ENCODE results near the gene TEX19.

The TEX19 gene

GRCh38 chr17:82382933-82383255 is 23.8 kb downstream of the TEX19 start:
- CTCF ChIA-PET: interaction anchor here (1.4 kb wide), 1 partner anchor 13 kb away, joined by 3 read pairs; no protein-coding TSS in a partner anchor
- TF ChIP-seq, protein P1, sequence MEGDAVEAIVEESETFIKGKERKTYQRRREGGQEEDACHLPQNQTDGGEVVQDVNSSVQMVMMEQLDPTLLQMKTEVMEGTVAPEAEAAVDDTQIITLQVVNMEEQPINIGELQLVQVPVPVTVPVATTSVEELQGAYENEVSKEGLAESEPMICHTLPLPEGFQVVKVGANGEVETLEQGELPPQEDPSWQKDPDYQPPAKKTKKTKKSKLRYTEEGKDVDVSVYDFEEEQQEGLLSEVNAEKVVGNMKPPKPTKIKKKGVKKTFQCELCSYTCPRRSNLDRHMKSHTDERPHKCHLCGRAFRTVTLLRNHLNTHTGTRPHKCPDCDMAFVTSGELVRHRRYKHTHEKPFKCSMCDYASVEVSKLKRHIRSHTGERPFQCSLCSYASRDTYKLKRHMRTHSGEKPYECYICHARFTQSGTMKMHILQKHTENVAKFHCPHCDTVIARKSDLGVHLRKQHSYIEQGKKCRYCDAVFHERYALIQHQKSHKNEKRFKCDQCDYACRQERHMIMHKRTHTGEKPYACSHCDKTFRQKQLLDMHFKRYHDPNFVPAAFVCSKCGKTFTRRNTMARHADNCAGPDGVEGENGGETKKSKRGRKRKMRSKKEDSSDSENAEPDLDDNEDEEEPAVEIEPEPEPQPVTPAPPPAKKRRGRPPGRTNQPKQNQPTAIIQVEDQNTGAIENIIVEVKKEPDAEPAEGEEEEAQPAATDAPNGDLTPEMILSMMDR (IDR thresholded peaks at IDR 0.05; ENCODE audit: insufficient read depth, low read length, missing control alignments): no peak
- DNase-seq (ENCODE audit: low read depth, low spot score): no peak
- POLR2A ChIA-PET: no interaction called here
- no peak overlapping the region for H3K4me3 ChIP-seq (ENCODE audit: low read depth, low read length)

DNA sequence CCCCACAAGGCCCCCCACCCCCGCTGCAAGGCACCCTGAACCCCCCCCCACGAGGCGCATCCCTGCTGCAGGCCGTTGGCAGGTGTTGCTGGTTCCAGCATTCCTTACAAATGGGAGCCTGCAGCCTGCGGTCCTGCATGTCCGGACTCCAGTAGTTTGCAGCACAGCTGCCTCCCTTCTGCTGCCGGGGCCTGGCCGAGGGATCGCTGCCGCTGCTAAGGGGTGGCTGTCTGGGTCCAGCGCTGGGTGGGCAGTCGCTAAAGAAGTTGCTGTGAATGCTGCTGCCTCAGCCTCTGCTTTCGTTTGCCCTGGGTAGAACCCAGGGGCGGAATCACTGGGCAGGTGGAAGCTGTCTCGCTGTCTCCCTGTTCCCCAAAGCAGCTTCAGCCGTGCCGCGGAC is 24.4 kb downstream of the TEX19 start:
- ChIA-PET CTCF (interaction anchor here (1.4 to 1.9 kb wide), 2 partner anchors 13 to 27 kb away, joined by 3 to 5 read pairs; no protein-coding TSS in a partner anchor), POLR2A (no interaction called here)
- no peak for DNase-seq (ENCODE audit: low read depth, low spot score)
- TF ChIP-seq, protein P1 (IDR thresholded peaks at IDR 0.05; ENCODE audit: insufficient read depth, low read length, missing control alignments): no peak
- H3K4me3 ChIP-seq (ENCODE audit: low read depth, low read length): no peak overlapping the region

DNA sequence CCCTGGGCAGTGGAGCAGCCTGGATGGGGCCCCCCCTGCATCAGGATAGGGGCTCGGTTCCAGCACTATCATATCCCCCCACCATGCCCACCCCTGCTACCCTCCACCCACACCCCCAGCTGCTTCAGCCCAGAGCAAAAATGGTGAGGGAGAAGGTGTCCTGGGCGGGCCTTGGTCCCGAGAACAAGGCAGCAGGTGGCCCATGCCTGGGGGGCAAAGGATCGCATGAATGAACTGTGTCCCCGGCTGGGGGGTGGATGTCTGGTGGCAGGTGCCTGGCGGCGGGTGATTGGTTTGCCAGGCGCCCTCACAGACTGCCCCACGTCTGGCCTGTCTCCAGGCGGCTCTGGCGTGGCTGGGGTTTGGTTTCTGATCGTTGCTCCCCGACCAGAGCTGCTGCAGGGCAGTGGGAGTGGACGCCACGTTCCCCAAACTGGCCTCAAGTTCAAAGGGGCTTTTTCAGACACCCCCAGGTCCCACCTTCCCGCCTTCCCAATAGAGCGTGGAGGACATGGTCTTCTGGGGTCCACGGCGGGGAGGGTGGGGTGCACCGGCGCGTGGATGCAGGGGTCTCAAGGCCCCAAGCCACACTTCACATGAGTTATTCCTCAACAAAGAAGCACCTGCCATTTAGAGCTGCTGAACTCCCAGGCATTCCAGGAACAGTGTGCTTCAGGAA is 25.1 kb downstream of the TEX19 start:
- ChIA-PET CTCF (interaction anchor here (1.9 kb wide), 1 partner anchor 28 kb away, joined by 5 read pairs; no protein-coding TSS in a partner anchor), POLR2A (no interaction called here)
- TF ChIP-seq, protein P1 (IDR thresholded peaks at IDR 0.05; ENCODE audit: insufficient read depth, low read length, missing control alignments): no peak
- no peak overlapping the region for H3K4me3 ChIP-seq (ENCODE audit: low read depth, low read length)
- no peak for DNase-seq (ENCODE audit: low read depth, low spot score)

- DNase-seq (ENCODE audit: low read depth, low spot score): no peak
- CTCF ChIA-PET: interaction anchor here (1.9 kb wide), 1 partner anchor 29 kb away, joined by 5 read pairs; no protein-coding TSS in a partner anchor
- POLR2A ChIA-PET: no interaction called here
These were observed 25.9 kb downstream of the TEX19 start for GRCh38 chr17:82384730-82385481.

GRCh38 chr17:82385559-82386254 is 26.7 kb downstream of the TEX19 start:
- H3K4me3 ChIP-seq (ENCODE audit: low read depth, low read length): no peak overlapping the region
- TF ChIP-seq, protein P1 (IDR thresholded peaks at IDR 0.05; ENCODE audit: insufficient read depth, low read length, missing control alignments): no peak
- POLR2A ChIA-PET: no interaction called here
- CTCF ChIA-PET: no interaction called here
- no peak for DNase-seq (ENCODE audit: low read depth, low spot score)

More at GRCh38 chr17:82384730-82385481, 25.9 kb downstream of the TEX19 start:
- no peak overlapping the region for H3K4me3 ChIP-seq (ENCODE audit: low read depth, low read length)
- TF ChIP-seq, protein P1 (IDR thresholded peaks at IDR 0.05; ENCODE audit: insufficient read depth, low read length, missing control alignments): no peak
